Left forelimb (tissue), 1 donor: ENCODE data around the gene SNX4.
"Not testable (repeated sequence)": the region's sequence is repeated elsewhere in the genome, so short reads cannot be mapped to it uniquely, and the experiment has no call there.

Experiments used
- DNase-seq: peaks from one replicate; pipeline ENCODE4 v3.0.0-alpha.2; 2018; ENCODE audit warnings: low spot score

SNX4 gene

DNA sequence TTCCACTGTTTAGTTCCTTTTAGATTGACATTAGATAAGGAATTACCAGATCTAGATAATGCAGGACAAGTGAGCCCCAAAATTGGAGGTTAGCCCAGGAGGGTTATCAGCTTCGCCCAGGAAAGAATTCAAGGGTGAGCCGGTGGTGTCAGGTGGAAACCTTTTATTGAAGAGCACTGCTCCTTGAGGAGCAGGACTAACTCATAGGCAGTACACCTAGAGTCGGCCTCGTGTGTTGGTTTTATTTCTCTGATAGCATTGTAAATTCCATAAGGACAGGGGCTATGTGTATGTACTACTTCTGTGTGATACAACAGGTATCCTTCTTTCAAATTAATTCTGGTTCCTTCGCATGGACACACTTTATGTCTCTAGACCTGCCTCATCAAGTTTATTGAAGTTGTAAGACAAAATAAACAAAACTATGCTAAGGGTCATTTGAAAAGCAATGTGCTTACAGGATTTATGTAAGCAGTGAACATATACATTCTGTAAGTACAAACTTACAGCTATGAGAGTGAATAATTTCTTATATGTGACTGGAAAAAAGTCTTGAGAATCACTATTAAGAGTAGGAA, 57.2 kb downstream of the SNX4 start:
- no peak for DNase-seq

DNA sequence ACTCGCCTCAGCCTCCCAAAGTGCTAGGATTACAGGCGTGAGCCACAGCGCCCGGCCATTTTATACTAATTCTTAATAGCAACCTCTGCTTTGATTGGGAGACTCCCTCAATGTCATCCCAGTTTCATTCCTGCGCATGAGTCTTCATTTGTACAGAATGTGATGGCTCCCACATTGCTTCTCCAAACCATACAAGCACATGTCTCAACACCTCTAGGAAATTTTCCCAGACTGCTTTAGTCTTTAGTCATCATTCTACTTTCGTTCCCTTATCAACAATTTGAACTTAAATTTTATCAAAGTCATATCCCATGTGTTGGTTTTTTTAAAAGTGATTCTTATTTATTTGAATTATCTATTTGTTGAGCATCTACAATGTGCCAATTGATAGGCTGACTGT, 58.1 kb downstream of the SNX4 start:
- DNase-seq: no peak

DNA sequence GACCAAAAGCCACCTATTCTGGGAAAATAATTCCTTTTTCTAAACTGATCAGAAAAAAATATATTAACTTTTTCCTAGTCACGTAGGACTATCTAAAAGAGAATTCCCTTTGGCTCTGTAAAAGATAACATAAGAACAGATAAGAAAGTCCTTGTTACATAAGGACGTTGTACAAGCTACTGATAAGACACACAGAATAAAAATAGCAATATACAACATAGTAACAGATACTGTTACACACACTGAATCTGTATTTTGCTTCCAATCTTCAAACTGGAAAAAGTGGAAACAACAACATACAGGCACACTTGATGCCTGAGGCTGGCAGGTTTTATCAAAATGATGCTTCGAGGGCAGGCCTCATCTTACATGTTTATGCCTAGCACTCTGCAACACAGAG, 59.8 kb downstream of the SNX4 start:
- no peak for DNase-seq

DNA sequence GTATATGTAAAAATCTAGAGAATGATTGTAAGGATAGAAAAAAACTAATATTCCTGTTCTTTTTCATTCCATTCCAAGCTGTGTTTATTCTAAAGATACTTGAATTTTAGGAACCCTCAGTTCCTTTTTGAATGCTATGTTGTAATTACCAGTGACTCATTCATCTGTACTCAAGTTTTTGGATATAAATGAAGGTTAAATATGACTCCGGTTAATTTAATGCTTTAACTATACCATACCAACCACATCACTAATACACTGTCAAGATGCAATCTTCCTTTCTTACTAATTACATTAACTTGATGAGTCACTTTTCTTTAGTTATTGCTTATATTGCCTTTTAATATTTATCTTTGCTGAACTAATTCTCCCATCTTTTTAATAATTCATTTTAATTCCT, 76.1 kb downstream of the SNX4 start:
- DNase-seq: no peak

DNA sequence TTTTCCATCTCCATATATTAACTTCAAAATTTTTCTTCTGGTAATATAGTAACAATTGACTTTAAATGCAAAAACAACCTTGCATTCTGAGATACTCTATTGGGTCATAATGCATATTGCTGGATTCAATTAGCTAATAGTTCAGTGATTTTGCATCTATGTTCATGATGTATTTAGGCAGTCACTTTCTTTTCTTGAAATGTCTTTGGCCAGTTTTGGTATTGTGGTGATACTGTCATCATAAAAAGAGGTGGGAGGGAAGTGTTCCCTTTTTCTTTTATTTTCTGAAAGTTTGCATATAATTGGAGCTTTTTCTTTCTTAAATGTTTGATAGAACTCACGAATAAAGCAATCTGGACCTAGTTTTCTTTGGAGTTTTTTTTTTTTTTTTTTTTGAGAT, 77.5 kb downstream of the SNX4 start:
- DNase-seq: no peak

DNA sequence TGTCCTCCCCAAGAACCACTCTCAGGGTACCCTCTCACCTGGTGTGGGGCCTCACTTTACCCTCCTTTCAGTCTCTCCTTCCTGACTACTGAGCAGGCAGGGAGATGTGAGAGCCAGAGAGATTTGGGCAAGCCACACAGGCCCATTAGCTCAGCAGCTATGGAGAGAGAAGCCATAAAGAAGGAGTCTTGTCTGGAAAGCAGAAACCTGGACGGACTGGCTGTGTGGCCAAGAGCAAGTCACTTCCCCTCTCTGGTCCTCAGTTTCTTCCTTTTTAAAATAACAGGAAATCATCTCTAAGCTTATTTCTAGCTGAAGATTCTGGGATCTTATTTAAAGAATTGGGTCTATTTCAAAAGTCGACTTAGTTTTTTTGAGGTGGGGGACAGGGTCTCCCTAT, 79.0 kb downstream of the SNX4 start:
- no peak for DNase-seq

DNA sequence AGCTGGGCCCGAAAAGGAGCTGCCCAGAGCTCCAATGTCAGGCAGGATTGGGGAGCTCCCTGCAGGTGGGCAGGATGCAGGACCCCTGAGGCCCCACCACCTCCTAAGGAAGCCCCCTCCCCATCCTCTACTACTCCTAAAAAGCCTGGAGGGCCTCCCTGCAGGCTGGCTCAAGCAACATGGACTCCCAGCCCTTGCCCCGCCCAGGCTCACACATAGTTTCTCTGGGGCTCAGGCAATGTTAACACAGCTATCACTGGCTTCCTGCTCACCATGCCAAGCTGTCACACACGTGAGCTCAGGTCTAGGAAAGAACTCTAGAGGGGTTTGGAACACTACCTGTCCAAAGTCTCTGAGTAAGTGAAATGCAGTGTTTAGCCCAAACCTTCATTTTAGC, 79.4 kb downstream of the SNX4 start:
- DNase-seq: no peak

DNA sequence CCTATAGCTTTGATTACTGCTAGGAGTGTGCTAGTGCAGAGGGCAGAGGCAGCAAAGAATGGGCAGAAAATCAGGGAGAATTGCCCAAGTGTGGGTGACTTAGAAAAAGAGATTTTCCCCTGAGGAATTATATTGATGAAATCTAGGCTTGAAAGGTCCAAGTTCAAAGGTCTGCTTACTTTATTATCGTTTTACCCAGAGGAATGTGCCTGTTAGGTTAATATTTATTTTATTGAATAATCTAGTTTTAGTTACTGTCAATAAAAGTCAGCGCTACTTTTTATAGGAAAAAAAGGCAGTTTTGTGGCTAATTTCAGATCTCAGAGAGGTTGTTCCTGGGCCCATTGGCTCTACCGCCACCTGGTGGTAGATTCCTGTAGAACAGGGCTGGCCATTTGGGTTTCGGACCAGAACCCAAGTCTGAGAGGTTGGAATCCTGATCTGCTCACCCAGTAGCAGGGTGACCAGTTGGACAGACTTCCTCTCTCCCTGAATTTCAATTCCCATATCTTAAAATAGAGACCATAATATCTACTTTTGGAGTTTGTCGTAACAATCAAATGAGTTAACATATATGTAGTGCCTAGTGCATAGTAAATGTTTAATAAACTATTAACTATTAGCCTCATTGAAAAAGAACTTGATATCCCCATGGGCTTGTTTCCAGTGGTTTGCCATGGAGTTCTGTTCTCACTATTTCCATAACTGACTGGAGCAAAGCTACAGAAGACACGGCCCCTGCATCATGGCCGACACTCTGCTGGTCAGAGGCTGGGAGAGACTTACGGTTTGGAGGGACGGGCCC, 82.2 kb downstream of the SNX4 start:
- DNase-seq: no peak

DNA sequence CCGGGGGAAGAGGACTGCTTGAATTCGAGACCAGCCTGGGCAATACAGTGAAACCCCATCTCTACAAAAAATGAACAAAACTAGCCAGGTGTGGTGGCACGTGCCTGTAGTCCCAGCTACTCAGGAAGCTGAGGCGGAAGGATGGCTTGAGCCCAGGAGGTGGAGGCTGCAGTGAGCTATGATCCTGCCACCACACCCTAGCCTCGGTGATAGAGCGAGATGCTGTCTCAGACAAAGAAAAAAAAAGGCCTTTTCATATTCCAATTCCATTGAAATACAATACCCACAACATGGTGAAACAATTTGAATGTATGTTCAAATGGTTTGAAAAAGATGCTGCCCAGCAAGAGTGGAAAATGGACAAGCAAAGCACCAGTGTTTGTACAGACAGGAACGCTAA, 83.1 kb downstream of the SNX4 start:
- no peak for DNase-seq

DNA sequence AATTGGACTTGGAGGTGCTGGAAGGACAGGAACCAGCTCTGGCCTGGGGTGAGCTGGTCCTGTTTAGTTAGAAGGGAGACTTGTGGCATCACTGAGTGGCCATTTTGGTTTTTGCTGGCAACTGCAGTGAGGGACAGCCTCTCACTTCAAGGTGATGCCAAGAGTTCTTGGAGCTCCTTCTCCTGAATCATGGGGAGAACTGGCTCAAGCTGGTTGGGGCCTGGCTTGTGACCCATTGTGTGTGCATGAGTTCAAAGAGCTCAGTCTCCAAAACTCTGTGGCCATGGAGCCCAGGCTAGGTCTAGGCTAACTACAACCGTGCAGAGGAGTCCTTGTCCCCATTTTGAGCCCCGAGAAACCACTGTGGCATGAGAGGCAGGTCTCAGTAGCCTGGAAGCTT, 84.8 kb downstream of the SNX4 start:
- no peak for DNase-seq

DNA sequence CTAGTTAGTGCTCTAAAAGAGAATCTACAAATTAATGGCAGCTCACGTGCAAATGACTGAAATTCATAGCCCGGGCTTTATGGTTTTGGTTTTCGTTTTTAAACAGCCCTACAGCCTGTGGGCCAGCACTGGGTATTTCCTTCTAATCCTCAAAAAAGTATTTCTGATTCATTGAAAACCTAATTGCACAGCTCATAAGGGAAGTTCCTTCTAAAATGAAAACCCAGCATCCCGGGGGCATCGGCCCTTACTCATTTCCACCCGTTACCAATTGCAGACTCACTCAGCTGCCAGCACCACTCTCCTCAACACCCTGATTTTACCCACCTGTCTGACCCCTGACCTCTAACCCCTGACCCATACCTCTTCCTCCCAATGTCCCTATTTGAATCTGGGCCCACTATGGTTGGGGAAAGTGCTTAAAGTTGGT, 85.4 kb downstream of the SNX4 start:
- DNase-seq: no peak

DNA sequence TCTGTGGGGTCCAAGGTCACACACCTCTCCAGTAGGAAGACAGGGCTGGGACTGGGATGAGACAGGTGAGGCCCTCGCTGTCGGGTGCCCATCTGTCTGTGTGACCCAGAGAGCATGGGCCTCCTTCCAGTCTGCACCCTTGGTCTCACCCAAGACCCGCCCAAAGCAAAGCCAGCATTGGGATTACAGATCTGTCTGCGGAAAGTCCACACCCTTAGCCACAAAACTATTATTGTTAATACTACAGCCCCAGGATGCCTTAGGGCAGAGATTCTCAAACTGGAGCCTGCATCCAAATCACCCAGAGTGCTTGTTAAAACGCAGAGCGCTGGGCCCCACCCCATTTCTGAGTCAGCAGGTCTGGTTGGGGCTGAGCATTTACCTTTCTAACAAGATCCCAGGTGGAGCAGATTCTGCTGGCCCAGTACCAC, 86.4 kb downstream of the SNX4 start:
- DNase-seq: no peak

DNA sequence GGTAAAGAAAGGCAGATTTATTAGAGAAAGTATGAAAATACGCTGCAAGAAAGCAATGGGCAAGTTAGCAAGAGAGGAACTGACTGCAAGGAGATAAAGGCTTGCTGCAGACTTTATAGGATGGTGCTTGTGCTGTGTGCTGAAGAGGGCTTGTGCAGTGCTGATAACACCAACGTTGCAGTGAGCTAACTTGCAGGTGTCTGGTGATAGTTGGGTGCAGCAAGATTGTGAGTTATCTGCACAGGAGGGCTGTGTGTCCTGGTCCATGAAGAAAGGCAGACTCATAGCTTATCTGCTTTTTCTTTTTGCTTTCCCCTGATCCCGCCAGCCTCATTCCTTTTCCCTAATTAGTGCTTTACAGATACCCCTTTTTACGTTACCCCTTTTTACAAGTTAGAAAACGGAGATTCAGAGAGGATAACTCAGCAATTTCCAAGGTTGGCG, 86.9 kb downstream of the SNX4 start:
- no peak for DNase-seq

DNA sequence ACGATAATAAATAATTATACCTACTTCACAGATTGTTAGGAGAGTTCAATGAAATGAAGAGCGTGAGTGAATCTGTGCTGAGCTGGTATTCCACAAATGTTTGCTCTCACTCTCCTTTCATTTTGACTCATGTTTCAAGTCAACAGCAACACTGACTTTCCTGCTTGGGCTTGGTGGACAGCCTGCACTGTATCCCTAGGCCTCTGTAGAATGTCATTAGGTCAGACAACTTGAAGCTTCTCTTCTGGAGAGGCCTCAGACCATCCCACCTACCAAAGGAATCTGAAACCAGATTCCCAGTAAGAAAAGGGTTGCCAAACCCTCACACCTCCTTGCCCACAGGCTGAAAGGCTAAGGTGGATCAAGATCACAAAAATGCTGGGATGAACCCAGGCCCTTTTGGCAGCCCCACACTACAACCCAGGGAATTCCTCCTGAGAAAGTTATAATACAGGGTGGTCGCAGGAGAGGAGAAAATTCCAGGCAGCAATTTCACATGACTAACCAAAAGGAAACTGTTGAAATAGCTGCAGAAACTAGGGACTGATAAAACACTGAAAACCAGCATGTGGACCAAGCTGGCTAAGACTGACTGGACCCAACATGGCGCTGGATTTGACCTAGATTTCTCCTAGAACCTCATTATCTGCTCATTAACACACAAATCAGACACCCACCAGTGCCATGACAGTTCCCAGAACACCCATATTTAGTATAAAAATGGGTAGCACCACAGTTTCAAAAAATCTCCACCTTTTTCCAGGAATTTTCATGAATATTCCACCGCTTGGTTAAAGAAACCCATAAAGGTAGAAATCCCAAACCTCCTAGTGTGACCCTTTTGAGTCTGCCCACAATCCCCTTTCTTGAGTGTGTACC, 87.9 kb downstream of the SNX4 start:
- DNase-seq: no peak

DNA sequence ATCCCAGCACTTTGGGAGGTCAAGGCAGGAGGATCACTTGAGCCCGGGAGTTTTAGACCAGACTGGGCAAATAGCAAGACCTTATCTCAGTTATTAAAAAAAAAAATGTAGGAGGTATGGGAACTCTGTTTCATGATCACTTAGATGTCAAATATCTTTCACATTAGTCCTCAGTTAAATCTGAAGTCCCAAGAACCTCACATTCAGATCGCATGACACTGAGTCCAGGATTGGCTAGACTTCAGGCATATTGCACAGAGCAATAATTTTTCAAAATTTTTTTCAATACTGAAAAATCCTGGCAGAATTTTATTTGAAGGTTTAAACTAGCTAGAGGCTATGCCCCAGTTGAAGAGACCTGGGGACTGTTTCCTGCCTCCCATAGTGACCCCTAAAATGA, 88.6 kb downstream of the SNX4 start:
- DNase-seq: no peak

DNA sequence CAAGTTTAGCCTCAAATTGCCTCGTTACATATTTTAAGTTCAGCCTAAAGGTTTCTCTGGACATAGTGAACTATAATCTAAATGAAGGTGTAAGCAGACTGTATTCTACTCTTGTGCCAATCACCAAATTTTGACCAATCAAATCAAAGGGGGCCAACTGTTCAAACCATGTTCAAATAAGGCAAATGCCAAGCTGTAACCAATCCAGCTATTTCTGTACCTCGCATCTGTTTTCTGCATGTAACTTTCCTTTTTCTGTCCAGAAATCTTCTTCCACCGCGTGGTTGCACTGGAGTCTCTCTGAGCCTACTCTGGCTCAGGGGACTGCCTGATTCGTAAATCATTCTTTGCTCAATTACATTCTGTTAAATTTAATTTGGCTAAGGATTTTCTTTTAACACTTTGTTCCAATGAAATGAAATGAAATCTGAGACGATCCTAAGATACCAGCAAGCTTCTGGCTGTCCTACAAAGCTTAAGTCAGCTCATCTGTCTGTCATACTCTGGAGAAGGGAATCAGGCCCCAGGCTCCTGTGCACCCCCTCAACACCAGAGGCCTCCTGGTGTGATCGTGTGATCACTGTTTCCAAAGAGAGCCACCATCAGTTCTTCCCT, 91.7 kb downstream of the SNX4 start:
- no peak for DNase-seq

DNA sequence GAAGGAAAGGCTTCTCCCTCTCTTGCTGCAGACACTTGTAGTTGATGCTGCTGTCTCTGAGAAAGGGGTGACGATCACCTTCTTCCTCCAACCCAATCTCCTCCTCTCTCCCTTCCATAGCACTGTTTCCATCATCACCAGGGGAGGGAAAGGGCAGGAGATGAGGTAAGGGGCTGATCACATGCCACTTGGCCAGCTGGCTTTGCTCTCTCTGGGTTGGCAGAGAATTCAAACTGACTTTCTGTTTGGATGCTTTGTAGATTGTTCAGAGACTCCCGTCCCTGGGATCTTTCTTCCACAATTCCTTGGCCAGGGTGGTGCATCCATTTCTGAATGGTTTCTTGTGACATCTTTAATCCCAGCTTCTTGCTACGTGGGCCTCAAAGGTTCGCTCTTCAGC, 101.7 kb downstream of the SNX4 start:
- no peak for DNase-seq

DNA sequence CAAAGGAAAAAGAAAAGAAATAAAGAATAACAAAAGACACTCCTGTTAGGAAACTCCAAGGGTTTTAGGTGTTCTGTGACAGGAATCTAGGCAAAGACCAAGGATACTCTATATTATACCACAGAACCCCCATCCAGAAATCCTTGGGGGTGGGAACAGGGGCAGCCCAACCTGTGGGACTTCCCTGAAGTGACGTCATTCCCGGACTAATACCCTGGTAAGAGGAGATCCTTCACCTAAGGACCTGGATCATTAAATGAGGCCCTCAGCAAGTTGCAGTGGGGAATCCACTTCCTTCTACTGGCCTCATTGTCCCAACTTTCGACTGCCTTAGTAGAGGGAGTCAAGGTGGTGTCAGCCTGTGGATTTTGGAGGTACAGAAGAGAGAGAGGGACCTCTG, 103.8 kb downstream of the SNX4 start:
- DNase-seq: no peak

DNA sequence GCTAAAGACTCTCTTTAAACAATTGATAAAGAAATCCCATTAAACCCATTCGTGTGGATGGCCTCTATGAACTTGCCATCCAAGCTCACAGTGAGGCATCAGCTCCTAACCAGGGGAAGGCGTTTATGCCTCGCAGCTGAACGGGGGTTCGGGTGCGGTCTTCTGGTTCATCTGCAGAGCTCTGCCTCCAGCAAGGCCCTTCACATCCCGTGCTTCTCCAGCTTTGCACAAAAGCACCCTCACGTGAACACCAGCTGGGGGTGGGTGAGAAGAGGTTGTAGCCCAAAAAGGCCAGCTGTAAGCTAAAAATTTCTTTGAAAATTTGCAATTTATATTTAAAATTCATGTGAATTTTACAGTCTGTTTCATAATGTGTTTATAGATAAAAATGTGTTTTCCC, 105.3 kb downstream of the SNX4 start:
- no peak for DNase-seq

DNA sequence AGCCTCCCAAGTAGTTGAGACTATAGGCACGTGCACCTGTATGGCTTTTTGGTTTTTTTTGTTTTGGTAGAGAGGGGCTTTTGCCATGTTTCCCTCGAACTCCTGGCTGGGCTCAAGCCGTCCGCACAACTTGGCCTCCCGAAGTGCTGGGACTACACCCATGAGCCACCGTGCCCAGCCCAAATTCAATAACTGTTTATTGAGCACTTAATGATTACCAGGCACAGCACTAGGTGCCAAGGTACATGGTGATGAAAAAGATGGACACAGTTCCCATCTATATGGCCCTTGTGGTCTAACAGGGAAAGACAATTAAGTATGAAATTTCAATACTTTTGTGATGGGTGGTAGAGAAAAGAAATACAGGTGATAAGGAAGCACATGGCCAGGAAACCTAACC, 109.1 kb downstream of the SNX4 start:
- DNase-seq: no peak

DNA sequence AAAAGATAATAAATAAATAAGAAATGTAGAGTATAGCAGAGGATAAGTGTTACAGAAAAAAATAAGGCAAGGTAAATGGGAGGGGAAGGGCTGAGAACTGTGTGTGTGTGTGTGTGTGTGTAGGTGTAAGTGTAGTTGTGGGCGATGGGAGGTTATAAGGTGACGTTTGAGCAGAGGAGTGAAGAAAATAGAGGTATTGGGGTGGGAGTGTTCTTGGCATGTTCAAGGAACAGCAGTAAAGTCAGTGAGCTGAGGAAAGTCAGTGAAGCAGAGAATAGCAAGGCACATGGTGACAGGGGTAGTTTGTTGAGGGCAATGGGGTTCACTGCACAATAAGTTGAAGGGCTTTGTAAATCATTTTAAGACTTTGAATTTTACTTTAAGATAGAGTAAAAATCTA, 113.9 kb downstream of the SNX4 start:
- no peak for DNase-seq

DNA sequence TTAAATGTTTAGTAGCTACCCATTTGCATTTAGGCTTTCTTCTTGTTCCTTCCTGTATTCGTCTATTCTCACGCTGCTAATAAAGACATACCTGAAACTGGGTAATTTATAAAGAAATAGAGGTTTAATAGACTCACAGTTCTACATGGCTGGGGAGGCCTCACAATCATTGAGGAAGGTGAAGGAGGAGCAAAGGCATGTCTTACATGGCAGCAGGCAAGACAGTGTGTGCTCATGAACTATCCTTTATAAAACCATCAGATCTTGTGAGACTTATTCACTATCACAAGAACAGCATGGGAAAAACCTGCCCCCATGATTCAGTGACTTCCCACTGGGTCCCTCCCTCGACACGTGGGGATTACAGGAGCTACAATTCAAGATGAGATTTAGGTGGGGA, 114.5 kb downstream of the SNX4 start:
- DNase-seq: not testable (repeated sequence)

DNA sequence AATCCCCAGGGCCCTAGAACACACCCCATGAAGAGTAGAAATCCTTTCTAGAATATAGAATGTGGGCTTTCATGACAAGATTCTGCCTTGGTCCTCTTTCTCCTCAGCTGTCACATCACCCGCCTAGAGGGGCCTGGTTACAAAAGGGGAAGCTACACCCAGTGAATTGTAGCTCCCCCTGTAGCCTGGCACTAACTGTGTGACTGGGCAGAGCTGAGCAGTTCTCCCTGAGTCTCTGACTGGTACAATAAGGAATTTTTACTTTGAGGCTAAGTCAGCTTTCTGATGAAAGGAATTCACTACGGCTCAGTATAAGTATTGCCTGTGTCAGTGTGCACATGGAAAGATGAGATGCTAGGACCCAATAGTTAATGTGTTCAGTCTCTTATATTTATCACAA, 116.2 kb downstream of the SNX4 start:
- DNase-seq: no peak
